Measurements from ENCODE around the gene NRG2. TPM values are rescaled to one million over a fixed set of nuclear protein-coding genes. Genes with fewer than 3 reads are reported as not detected.

NRG2 gene
- polyA plus RNA-seq, 2 of the 4 experiments (the other 2 are of a cell fraction), result 1.0 to 1.1 TPM

- Histone ChIP-seq H3K4me2 (no peak overlapping the region), H3K4me1 (no peaks in the 10 kb centered on the region), H3K4me3 (no peak overlapping the region), H3K27ac (no peak overlapping the region), H3K9me3 (no peaks in the 10 kb centered on the region)
- DNase-seq (ENCODE audit: low read depth in 1 of 2, low spot score in 1 of 2) (no peak), FAIRE-seq (no peak), ATAC-seq (no peak)
- POLR2A ChIA-PET, result no interaction called here
- CTCF ChIA-PET, result interaction anchor here (1.0 to 2.3 kb wide), 2 partner anchors 16 to 308 kb away, joined by 3 to 20 read pairs; no protein-coding TSS in a partner anchor
- no peak for TF ChIP-seq RFX5 (IDR thresholded peaks at IDR 0.05)
- TF ChIP-seq SREBF2 (IDR thresholded peaks at IDR 0.05), result no peak
- no peak for TF ChIP-seq CHD4 (IDR thresholded peaks at IDR 0.05; ENCODE audit: borderline replicate concordance)
- no peak for TF ChIP-seq BCL3 (IDR thresholded peaks at IDR 0.05)
- no peak for TF ChIP-seq TFCP2L1 (CRISPR knock-in tag; IDR thresholded peaks at IDR 0.05)
- TF ChIP-seq REST (IDR thresholded peaks at IDR 0.05), result no peak
- TF ChIP-seq JUNB (IDR thresholded peaks at IDR 0.05), result no peak
- no peak for TF ChIP-seq NFE2L2 (conservative IDR thresholded peaks at IDR 0.05; ENCODE audit: low read length)
- no peak for TF ChIP-seq ESRRA (IDR thresholded peaks at IDR 0.05; ENCODE audit: borderline replicate concordance, low read length)
- TF ChIP-seq JUN (IDR thresholded peaks at IDR 0.05), result no peak
- TF ChIP-seq ELK1 (IDR thresholded peaks at IDR 0.05; ENCODE audit: low read depth, low read length), result no peak
- no peak for TF ChIP-seq HMGXB4 (CRISPR knock-in tag; IDR thresholded peaks at IDR 0.05; ENCODE audit: borderline replicate concordance)
- WGBS (ENCODE audit: missing lambda C conversion rate), result 91% methylated on average over 1 of the region's 1 CpG
Measured at GRCh38 chr5:139984816-139985215, 58.3 kb downstream of the NRG2 start.

- H3K4me1 ChIP-seq, result no peaks in the 10 kb centered on the region
- no peak for TF ChIP-seq EHF (CRISPR knock-in tag; IDR thresholded peaks at IDR 0.05)
- TF ChIP-seq MAX (IDR thresholded peaks at IDR 0.05), result no peak
- TF ChIP-seq RAD21 (conservative IDR thresholded peaks at IDR 0.05 in 1 of 2, IDR thresholded peaks at IDR 0.05 in 1 of 2), result no peak
- no peak for TF ChIP-seq ESRRA (IDR thresholded peaks at IDR 0.05; ENCODE audit: borderline replicate concordance, low read length)
- no peak for TF ChIP-seq NR3C1 (IDR thresholded peaks at IDR 0.05)
- TF ChIP-seq HMGXB4 (CRISPR knock-in tag; IDR thresholded peaks at IDR 0.05; ENCODE audit: borderline replicate concordance), result no peak
- no peak for TF ChIP-seq CEBPB (IDR thresholded peaks at IDR 0.05)
- TF ChIP-seq BHLHE40 (IDR thresholded peaks at IDR 0.05; ENCODE audit: low read depth, low read length), result no peak
- no peak for TF ChIP-seq USF2 (IDR thresholded peaks at IDR 0.05)
- FAIRE-seq (no peak), DNase-seq (ENCODE audit: low read depth in 1 of 2, low spot score in 1 of 2) (no peak), ATAC-seq (no peak)
- H3K27ac ChIP-seq, result no peak overlapping the region
- ChIA-PET CTCF (interaction anchor here (1.1 to 5.6 kb wide), 4 partner anchors 10 to 217 kb away, joined by 3 to 67 read pairs (median 4); no protein-coding TSS in a partner anchor), POLR2A (no interaction called here)
- H3K9me3 ChIP-seq, result no peaks in the 10 kb centered on the region
- no peak overlapping the region for H3K4me3 ChIP-seq
- H3K4me2 ChIP-seq, result no peak overlapping the region
Measured at GRCh38 chr5:139982975-139983240, 60.2 kb downstream of the NRG2 start.

Measured in A549 (cell line).